COR-L47 (cell line): ENCODE measurements around the gene PCCB.
"Not testable (repeated sequence)": the region's sequence is repeated elsewhere in the genome, so short reads cannot be mapped to it uniquely, and the experiment has no call there.

ENCODE experiments used
- DNase-seq: peaks from one replicate; lab custom pipeline; 2025; lab: John Stamatoyannopoulos, UW

The PCCB gene

GRCh38 chr3:136250059-136250902 is at the start of gene PCCB:
Gene PCCB, plus strand, starts transcription at chr3:136250340. Its CDS starts 36 bp downstream, at chr3:136250376.
- DNase-seq, result peak; percentile 99

GRCh38 chr3:136207489-136208115 is 42.5 kb upstream of the PCCB start:
- no peak for DNase-seq

GRCh38 chr3:136209921-136210320 is 40.2 kb upstream of the PCCB start:
- DNase-seq, result no peak

- DNase-seq, result no peak
These were observed 38.6 kb upstream of the PCCB start for GRCh38 chr3:136211547-136211946.

DNA sequence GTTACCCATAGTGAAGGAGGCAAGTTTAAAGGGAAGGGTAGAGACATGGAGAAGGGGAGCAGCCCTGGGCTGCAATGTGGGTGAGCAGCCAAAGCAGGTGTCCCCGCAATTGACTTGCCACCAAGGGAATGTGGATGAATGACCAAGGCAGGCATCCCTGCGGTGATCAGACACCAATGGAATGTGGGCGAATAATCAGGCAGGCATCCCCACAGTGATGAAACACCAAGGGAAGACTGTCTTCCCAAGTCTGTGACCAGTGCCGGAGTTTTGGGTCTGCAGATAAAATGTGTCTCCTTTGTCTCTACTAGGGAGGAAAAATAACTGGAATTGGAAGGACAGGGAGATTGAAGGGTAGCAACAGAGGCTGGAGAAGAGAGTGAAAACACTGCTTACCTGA is 27.4 kb upstream of the PCCB start:
- not testable (repeated sequence) for DNase-seq

- DNase-seq, result no peak
These were observed 17.7 kb upstream of the PCCB start for GRCh38 chr3:136232413-136232812.

DNA sequence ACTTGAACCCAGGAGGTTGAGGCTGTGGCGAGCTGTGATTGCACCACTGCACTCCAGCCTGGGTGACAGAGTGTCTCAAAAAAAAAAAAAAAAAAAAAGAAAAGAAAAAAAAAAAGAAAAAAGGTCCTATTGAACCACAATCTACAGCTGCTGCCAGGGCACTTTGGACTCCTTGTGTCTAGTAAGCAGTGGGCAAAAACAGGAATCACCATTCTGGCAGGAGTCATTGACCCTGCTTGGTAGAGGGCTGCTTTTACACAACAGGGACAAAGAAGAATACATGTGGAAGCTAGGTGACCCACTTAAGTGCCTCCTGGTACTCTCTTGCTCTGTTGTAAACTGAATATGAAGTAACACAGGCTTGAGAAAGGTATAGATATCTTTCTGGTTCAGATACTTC is 14.6 kb upstream of the PCCB start:
- DNase-seq, result no peak

DNA sequence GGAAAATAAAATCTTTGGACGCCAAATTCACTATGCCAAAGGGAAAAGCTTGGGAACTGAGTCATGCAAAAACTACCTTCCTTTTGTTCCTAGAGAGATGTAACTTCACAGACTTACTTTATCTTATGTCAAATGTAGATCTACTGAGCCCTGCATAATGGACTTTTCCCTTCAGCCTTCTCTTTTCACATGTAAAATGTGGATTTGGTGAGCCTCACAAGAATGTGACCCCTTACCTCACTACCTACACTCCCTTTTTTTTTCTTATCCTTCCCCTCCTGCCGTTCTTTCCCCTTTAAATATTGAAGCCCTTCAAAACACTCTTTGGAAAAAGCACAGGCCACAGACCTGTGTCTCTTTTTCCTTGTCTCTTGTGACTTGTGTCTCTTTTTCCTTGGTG is 14.0 kb upstream of the PCCB start:
- DNase-seq, result no peak

DNA sequence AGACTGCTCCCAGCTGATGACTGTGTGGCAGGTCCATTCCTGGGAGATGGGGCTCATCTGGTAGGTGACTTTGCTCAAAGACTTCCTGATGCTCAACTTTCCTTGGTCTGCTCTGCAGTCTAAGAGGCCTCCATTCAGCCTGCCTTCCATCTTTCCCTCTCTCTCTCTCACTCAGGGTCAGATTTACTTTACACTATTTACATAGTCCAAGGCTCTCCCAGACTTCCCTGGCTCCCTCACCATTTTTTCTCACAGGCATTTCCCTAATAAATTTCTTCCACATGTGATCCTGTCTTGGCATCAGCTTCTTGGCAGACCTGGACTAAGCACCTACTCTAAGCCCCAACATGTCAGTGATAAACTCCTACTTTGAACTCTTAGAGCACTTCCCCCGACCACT is 13.0 kb upstream of the PCCB start:
- DNase-seq, result no peak

GRCh38 chr3:136237961-136238649 is 12.0 kb upstream of the PCCB start:
- DNase-seq, result no peak

GRCh38 chr3:136239094-136239493 is 11.0 kb upstream of the PCCB start:
- DNase-seq, result no peak

- no peak for DNase-seq
These were observed 4.4 kb upstream of the PCCB start for GRCh38 chr3:136245691-136246090.

- peak; percentile 43 for DNase-seq
These were observed 2.7 kb upstream of the PCCB start for GRCh38 chr3:136247436-136247835.

DNA sequence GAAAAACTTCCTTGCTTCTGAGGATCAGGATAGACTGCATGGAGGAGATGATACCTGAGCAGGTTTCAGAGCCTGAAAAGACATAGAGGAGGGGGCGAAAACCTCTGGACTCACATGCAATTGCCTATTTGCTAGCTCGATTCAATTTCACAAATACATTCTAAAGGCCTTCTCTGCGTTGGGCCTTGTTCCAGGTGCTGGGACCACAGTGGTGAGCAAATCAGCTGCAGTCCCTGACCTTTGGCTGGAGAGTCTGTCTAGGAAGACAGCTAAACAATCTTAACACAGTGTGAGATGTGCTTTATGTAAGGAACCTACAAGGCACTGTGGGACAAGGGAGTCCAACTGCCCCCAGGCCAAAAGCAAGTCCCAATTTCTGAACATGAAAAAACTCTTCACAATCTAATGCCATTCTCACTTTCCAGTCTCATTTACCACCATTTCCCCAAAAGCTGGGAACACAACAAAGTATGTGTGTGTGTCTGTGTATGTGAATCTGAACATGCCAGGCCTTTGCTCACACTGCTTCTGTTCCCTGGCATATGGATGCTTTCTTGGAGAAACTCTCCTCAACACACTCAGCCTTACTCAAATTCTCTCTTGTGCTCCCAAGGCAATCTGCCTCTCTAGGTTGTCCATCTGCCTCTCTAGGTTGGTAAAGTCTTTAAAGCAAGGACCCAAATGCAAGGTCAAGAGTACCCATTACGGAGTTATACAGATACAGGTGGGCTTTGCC is 2.1 kb upstream of the PCCB start:
- DNase-seq, result no peak

DNA sequence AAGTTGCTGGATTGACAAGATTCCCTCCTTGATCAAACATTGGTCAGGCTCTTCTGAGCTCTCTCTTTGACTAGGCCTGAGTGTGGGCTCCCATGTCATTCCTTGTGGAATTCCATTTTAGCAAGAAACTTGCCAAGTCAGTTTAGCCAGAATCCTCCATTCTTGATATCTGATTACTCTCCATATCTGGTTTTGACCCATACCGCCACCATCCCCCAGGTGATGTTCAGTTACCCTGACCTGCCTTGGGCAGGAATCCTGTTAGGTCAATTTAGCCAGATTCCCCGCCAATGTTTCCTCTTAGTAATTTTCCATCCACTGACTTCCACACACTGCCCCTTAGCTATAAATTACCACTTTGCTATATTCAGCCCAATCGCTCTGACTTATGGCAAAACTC is 1.0 kb upstream of the PCCB start:
- no peak for DNase-seq

- DNase-seq, result no peak
These were observed 547 bp upstream of the PCCB start for GRCh38 chr3:136249593-136249992.

DNA sequence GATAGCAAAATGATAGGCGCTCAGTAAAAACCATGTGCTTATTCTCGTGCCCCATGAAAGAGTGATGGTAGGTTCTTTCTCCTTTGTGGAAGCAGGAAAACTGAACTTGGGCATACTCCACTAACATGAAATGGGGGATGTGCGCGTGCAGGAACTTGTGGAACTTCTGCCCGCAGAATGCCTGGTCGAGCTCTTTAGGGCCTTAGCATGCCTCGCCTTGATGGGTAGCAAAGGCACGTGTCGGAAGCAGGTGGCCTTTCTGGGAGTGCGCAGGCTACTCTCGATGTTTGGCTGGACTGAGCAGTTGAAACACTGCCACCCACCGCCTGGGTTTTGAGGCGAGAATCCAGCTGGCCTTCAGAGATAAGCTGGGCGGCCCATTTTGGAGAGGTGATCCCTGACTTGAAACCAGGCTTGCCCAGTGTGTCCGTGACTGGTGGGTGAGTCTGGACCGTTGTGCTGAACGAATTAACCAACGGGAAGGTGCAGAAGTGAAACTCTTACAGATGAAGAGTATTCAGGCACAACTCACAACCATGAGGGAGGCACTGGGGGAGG is 842 bp downstream of the PCCB start:
- DNase-seq, result peak; percentile 85

- DNase-seq, result no peak
These were observed 1.4 kb downstream of the PCCB start for GRCh38 chr3:136251511-136251910.

DNA sequence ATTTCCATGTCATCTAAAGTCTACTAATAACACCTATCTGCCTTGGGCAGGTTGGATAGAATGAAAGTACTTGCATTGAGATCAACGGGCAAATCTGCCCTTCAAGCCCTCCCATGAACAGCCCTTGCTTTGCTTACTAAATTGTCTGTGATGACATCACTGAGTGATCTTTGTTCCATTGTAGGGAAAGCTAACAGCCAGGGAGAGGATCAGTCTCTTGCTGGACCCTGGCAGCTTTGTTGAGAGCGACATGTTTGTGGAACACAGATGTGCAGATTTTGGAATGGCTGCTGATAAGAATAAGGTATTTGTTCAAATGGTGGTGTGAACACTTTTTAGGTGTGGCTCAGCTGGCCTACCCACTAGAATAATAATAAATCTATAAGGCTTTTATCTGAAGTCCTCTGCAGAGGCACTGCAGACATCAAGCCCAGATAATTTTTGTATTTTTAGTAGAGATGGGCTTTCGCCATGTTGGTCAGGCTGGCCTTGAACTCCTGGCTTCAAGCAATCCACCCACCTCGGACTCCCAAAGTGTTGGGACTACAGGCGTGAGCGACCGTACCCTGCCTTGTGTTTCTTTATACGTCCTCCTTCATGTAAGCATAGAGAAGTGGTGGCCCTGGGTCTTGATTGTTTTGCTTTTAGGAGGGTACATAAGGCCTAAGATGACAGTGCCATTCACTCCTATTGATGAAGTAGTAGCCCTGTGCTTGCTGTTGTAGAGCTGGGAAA is 5.7 kb downstream of the PCCB start:
- no peak for DNase-seq

DNA sequence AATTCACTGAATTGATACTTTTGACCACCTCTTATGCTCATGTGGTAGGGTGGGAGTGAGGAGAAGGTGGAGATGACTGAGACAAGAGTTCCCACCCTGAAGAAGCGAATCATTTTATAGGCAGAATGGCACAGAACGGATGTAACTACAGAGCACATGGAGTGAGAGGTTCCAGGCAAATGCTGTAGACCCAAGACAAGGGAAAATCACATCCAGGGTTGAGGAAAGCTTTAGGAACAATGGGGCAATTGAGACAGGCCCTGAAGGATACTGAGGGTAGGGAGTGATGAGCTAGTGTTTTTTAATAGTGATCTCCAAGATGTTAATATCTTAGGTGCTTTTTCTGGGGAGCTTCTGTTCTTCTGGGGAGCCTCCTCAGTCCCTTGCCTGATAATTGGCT is 8.1 kb downstream of the PCCB start:
- DNase-seq, result no peak

DNA sequence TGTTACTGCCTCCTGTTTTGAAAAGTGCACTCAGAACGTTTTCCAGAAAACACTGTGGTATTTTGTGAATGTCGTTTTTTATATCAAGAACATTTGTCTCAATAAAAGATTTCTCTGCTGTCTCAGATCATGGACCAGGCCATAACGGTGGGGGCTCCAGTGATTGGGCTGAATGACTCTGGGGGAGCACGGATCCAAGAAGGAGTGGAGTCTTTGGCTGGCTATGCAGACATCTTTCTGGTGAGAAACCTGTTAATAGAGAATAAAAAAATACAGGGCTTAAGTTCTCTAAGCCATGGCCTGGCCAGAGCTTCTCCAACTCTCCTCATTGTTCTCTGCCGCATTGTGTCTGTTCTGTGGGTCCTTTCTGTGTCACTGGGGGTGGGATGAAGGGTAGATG is 11.7 kb downstream of the PCCB start:
- DNase-seq, result no peak
